ENCODE measurements around the gene HUNK. TPM values are rescaled to one million over a fixed set of nuclear protein-coding genes. Genes with fewer than 3 reads are reported as not detected.

The HUNK gene
- total RNA-seq, 1 donor from 2014 or later: 0.51 TPM

- Mint-ChIP-seq H3K36me3 (ENCODE audit: low read depth) (no peaks in the 10 kb centered on the region), H3K4me3 (no peak overlapping the region), H3K9me3 (no peaks in the 10 kb centered on the region), H3K4me1 (no peaks in the 10 kb centered on the region), H3K27ac (no peak overlapping the region), H3K27me3 (peaks cover 10% of the 10 kb centered on the region)
- no peak for ATAC-seq (ENCODE audit: low read depth)
- no peak for TF ChIP-seq CTCF (IDR thresholded peaks at IDR 0.05)
- ChIA-PET POLR2A (no interaction called here), CTCF (no interaction called here)
- intact Hi-C loops (cut with micrococcal nuclease): no loop called here
- DNase-seq: no peak
Measured at GRCh38 chr21:31974454-31974985, 101.7 kb downstream of the HUNK start.

GRCh38 chr21:31975491-31975890 is 102.7 kb downstream of the HUNK start:
- TF ChIP-seq CTCF (IDR thresholded peaks at IDR 0.05): no peak
- Mint-ChIP-seq H3K36me3 (ENCODE audit: low read depth) (no peaks in the 10 kb centered on the region), H3K27me3 (peaks cover 10% of the 10 kb centered on the region), H3K9me3 (no peaks in the 10 kb centered on the region), H3K4me3 (no peak overlapping the region), H3K4me1 (no peaks in the 10 kb centered on the region), H3K27ac (no peak overlapping the region)
- intact Hi-C loops (cut with micrococcal nuclease): no loop called here
- no peak for DNase-seq
- ChIA-PET POLR2A (no interaction called here), CTCF (no interaction called here)
- no peak for ATAC-seq (ENCODE audit: low read depth)

GRCh38 chr21:31977816-31978215 is 105.0 kb downstream of the HUNK start:
- no peaks in the 10 kb centered on the region for H3K4me1 Mint-ChIP-seq
- H3K36me3 Mint-ChIP-seq (ENCODE audit: low read depth): no peaks in the 10 kb centered on the region
- ChIA-PET POLR2A (no interaction called here), CTCF (no interaction called here)
- H3K27me3 Mint-ChIP-seq: peaks cover 10% of the 10 kb centered on the region
- no peaks in the 10 kb centered on the region for H3K9me3 Mint-ChIP-seq
- DNase-seq: no peak
- no peak overlapping the region for H3K4me3 Mint-ChIP-seq
- no peak overlapping the region for H3K27ac Mint-ChIP-seq
- intact Hi-C loops (cut with micrococcal nuclease): no loop called here
- ATAC-seq (ENCODE audit: low read depth): no peak
- no peak for TF ChIP-seq CTCF (IDR thresholded peaks at IDR 0.05)

GRCh38 chr21:31983120-31983519 is 110.3 kb downstream of the HUNK start:
- DNase-seq (no peak), ATAC-seq (ENCODE audit: low read depth) (no peak)
- Mint-ChIP-seq H3K4me1 (no peaks in the 10 kb centered on the region), H3K27me3 (peaks cover 4% of the 10 kb centered on the region), H3K4me3 (no peak overlapping the region), H3K27ac (no peak overlapping the region), H3K9me3 (peaks cover 9% of the 10 kb centered on the region), H3K36me3 (ENCODE audit: low read depth) (no peaks in the 10 kb centered on the region)
- TF ChIP-seq CTCF (IDR thresholded peaks at IDR 0.05): no peak
- ChIA-PET CTCF (no interaction called here), POLR2A (no interaction called here)
- intact Hi-C loops (cut with micrococcal nuclease): no loop called here

- no peak overlapping the region for H3K4me3 Mint-ChIP-seq
- ChIA-PET POLR2A (no interaction called here), CTCF (no interaction called here)
- intact Hi-C loops (cut with micrococcal nuclease): no loop called here
- ATAC-seq (ENCODE audit: low read depth) (no peak), DNase-seq (no peak)
- H3K9me3 Mint-ChIP-seq: peaks cover 9% of the 10 kb centered on the region
- H3K36me3 Mint-ChIP-seq (ENCODE audit: low read depth): no peaks in the 10 kb centered on the region
- TF ChIP-seq CTCF (IDR thresholded peaks at IDR 0.05): no peak
- no peak overlapping the region for H3K27ac Mint-ChIP-seq
- H3K4me1 Mint-ChIP-seq: no peaks in the 10 kb centered on the region
- peaks cover 6% of the 10 kb centered on the region for H3K27me3 Mint-ChIP-seq
Measured at GRCh38 chr21:31983554-31983953, 110.7 kb downstream of the HUNK start.
